Breast epithelium (tissue), 3 donors: Measurements from ENCODE around the gene SHANK2.

ENCODE experiments used
- POLR2A ChIP-seq: fragments of 450-650 bp; IDR thresholded peaks from one replicate; pipeline ENCODE4 v1.6.1; 2016; ENCODE audit warnings: antibody characterized with exemption, mild to moderate bottlenecking, moderate library complexity
- TF ChIP-seq, protein P1 (sequence below), 3 donors: fragments of 450-650 bp; IDR thresholded peaks; one replicate each; pipeline ENCODE4 v1.5.1; 2016 to 2017; ENCODE audit warnings: antibody characterized with exemption in 3 of 3, mild to moderate bottlenecking in 3 of 3, moderate library complexity in 3 of 3

GRCh38 chr11:71207563-71207962, 44.8 kb downstream of the SHANK2 start:
- TF ChIP-seq, protein P1, sequence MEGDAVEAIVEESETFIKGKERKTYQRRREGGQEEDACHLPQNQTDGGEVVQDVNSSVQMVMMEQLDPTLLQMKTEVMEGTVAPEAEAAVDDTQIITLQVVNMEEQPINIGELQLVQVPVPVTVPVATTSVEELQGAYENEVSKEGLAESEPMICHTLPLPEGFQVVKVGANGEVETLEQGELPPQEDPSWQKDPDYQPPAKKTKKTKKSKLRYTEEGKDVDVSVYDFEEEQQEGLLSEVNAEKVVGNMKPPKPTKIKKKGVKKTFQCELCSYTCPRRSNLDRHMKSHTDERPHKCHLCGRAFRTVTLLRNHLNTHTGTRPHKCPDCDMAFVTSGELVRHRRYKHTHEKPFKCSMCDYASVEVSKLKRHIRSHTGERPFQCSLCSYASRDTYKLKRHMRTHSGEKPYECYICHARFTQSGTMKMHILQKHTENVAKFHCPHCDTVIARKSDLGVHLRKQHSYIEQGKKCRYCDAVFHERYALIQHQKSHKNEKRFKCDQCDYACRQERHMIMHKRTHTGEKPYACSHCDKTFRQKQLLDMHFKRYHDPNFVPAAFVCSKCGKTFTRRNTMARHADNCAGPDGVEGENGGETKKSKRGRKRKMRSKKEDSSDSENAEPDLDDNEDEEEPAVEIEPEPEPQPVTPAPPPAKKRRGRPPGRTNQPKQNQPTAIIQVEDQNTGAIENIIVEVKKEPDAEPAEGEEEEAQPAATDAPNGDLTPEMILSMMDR (IDR thresholded peaks at IDR 0.05), result no peak
- no peak for TF ChIP-seq POLR2A
